GM23338 (cell line): ENCODE measurements around the gene ART4.

Experiments used
- CREB1 ChIP-seq: fragments of 250-450 bp; sonication (Bioruptor Pico); IDR thresholded peaks from 2 replicates; pipeline ENCODE4 v1.5.0; 2020; ENCODE audit warnings: low read depth, mild to moderate bottlenecking, moderate library complexity
- EZH2 ChIP-seq: fragments of 200-600 bp; sonication (generic); IDR thresholded peaks from one replicate; pipeline ENCODE4 v1.8.0; 2017; ENCODE audit warnings: antibody characterized with exemption, mild to moderate bottlenecking, low read depth; ENCODE audit not compliant: unreplicated experiment
- JUNB ChIP-seq: IDR thresholded peaks from one replicate; pipeline ENCODE4 v1.6.1; 2016; ENCODE audit warnings: antibody characterized with exemption; ENCODE audit not compliant: unreplicated experiment
- POLR2AphosphoS5 ChIP-seq: IDR thresholded peaks from 2 replicates; pipeline ENCODE4 v1.6.1; 2016; ENCODE audit warnings: antibody characterized with exemption, low read depth
- REST ChIP-seq: IDR thresholded peaks from one replicate; pipeline ENCODE4 v1.6.1; 2018; ENCODE audit warnings: antibody characterized with exemption; ENCODE audit not compliant: unreplicated experiment
- TF ChIP-seq, protein P1 (sequence below), 2 experiments: fragments of 200-600 bp in 1 of 2; sonication (generic) in 1 of 2; conservative IDR thresholded peaks; 2 replicates each; pipeline versions ENCODE4 v1.5.1 to v1.6.1; 2016 to 2017; ENCODE audit warnings: antibody characterized with exemption in 2 of 2, low read depth in 2 of 2, mild to moderate bottlenecking in 2 of 2, moderate library complexity in 1 of 2

DNA sequence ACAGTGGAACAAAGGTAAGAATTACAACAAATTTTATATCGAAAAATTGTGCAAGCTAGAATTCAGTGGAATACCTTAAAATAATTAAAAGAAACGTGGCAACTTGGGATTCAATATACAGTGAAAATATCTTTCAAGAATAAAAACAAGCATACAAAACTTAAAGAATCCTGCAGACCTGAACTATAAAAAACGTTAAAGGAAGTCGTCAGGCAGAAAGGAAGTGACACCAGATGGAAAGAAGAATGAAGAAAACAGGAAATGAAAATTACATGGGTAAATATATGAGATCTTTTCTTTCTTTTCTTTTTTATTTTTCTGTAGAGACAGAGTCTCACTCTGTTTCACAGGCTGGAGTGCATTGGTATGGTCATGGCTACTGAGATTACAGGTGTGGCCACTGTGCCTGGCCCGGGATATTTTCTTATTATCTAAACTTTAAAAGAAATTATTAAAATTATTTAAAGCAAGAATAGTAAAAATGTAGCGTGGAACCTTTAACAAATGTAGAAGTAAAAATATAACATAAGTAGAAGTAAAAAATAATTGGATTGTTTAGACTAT is 37.6 kb upstream of the ART4 start:
- TF ChIP-seq POLR2AphosphoS5: no peak
- TF ChIP-seq, protein P1, sequence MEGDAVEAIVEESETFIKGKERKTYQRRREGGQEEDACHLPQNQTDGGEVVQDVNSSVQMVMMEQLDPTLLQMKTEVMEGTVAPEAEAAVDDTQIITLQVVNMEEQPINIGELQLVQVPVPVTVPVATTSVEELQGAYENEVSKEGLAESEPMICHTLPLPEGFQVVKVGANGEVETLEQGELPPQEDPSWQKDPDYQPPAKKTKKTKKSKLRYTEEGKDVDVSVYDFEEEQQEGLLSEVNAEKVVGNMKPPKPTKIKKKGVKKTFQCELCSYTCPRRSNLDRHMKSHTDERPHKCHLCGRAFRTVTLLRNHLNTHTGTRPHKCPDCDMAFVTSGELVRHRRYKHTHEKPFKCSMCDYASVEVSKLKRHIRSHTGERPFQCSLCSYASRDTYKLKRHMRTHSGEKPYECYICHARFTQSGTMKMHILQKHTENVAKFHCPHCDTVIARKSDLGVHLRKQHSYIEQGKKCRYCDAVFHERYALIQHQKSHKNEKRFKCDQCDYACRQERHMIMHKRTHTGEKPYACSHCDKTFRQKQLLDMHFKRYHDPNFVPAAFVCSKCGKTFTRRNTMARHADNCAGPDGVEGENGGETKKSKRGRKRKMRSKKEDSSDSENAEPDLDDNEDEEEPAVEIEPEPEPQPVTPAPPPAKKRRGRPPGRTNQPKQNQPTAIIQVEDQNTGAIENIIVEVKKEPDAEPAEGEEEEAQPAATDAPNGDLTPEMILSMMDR (conservative IDR thresholded peaks at IDR 0.05; ENCODE audit: low read depth in 2 of 2): no peak
- no peak for TF ChIP-seq EZH2
- TF ChIP-seq REST: no peak
- no peak for TF ChIP-seq CREB1 (CRISPR knock-in tag)
- no peak for TF ChIP-seq JUNB
